MM.1S (cell line): ENCODE measurements around the gene FAM20A.

Experiments
- DNase-seq: peaks from one replicate; pipeline ENCODE4 v3.0.0-alpha.2; 2015
- H2AFZ ChIP-seq: fragments of 300-600 bp; sonication (generic); 2 replicates; pipeline ENCODE4 v1.6.0; 2016; ENCODE audit warnings: antibody characterized with exemption, low read length
- H3F3A ChIP-seq: fragments of 300-600 bp; sonication (generic); 2 replicates; pipeline ENCODE4 v1.6.1; 2016; ENCODE audit warnings: mild to moderate bottlenecking, antibody characterized with exemption, low read length, moderate library complexity, mixed read lengths; ENCODE audit not compliant: insufficient read depth
- H3K27ac ChIP-seq: fragments of 300-600 bp; sonication (generic); 2 replicates; pipeline ENCODE4 v1.5.1; 2016; ENCODE audit warnings: mild to moderate bottlenecking, low read length
- H3K27me3 ChIP-seq: fragments of 300-600 bp; sonication (generic); replicated peaks from 2 replicates; pipeline ENCODE4 v1.6.0; 2016; ENCODE audit warnings: low read length; ENCODE audit not compliant: insufficient read depth
- H3K36me3 ChIP-seq: fragments of 300-600 bp; sonication (generic); replicated peaks from 2 replicates; pipeline ENCODE4 v1.6.1; 2016; ENCODE audit warnings: mild to moderate bottlenecking, low read length, mixed read lengths; ENCODE audit not compliant: insufficient read depth
- H3K4me1 ChIP-seq: fragments of 300-600 bp; sonication (generic); 2 replicates; pipeline ENCODE4 v1.6.1; 2016; ENCODE audit warnings: low read length, mixed read lengths
- H3K4me2 ChIP-seq: fragments of 300-600 bp; sonication (generic); 2 replicates; pipeline ENCODE4 v1.6.0; 2016; ENCODE audit warnings: low read depth, low read length
- H3K4me3 ChIP-seq: fragments of 300-600 bp; sonication (generic); 2 replicates; pipeline ENCODE4 v1.5.1; 2016; ENCODE audit warnings: low read length, mixed read lengths
- H3K79me2 ChIP-seq: fragments of 300-600 bp; sonication (generic); 2 replicates; pipeline ENCODE4 v1.6.1; 2016; ENCODE audit warnings: mixed run types, low read length, mixed read lengths
- H3K9ac ChIP-seq: fragments of 300-600 bp; sonication (generic); 2 replicates; pipeline ENCODE4 v1.6.1; 2016; ENCODE audit warnings: low read length, mixed read lengths
- H3K9me2 ChIP-seq: fragments of 300-600 bp; sonication (generic); replicated peaks from 2 replicates; pipeline ENCODE4 v1.6.1; 2016; ENCODE audit warnings: mild to moderate bottlenecking, low read length, mixed read lengths; ENCODE audit not compliant: insufficient read depth
- H3K9me3 ChIP-seq: fragments of 300-600 bp; sonication (generic); replicated peaks from 2 replicates; pipeline ENCODE4 v1.6.1; 2016; ENCODE audit warnings: mild to moderate bottlenecking, low read length, mixed read lengths; ENCODE audit not compliant: insufficient read depth
- H4K20me1 ChIP-seq: fragments of 300-600 bp; sonication (generic); 2 replicates; pipeline ENCODE4 v1.6.1; 2016; ENCODE audit warnings: mild to moderate bottlenecking, low read length, moderate library complexity, mixed read lengths; ENCODE audit not compliant: insufficient read depth
- CTCF ChIP-seq: fragments of 300-600 bp; sonication (generic); IDR thresholded peaks from 2 replicates; pipeline ENCODE4 v1.5.1; 2016; ENCODE audit warnings: antibody characterized with exemption, low read length, mixed read lengths
- EZH2 ChIP-seq: fragments of 300-600 bp; sonication (generic); optimal IDR thresholded peaks from 2 replicates; pipeline ENCODE3; 2017; ENCODE audit warnings: low read depth, mild to moderate bottlenecking, antibody characterized with exemption, low read length, mixed read lengths
- EZH2phosphoT487 ChIP-seq: fragments of 300-600 bp; sonication (generic); IDR thresholded peaks from 2 replicates; pipeline ENCODE4 v1.6.1; 2018; ENCODE audit warnings: antibody characterized with exemption, low read length

The FAM20A gene

GRCh38 chr17:68606451-68607307, 5.5 kb upstream of the FAM20A start:
- no peaks in the 10 kb centered on the region for H3K79me2 ChIP-seq
- TF ChIP-seq EZH2phosphoT487: no peak
- no peak for TF ChIP-seq CTCF
- no peak for TF ChIP-seq EZH2
- peak overlapping the region; percentile 40 for H3K4me2 ChIP-seq
- no peaks in the 10 kb centered on the region for H4K20me1 ChIP-seq
- H3K9me3 ChIP-seq: no peaks in the 10 kb centered on the region
- no peak overlapping the region for H3K9ac ChIP-seq
- H3K4me3 ChIP-seq: no peak overlapping the region
- H3K9me2 ChIP-seq: no peaks in the 10 kb centered on the region
- 0 out of 2 replicates have a peak overlapping the region, but pooled peaks have one; percentile 2 for H2AFZ ChIP-seq
- H3K36me3 ChIP-seq: no peaks in the 10 kb centered on the region
- H3F3A ChIP-seq: peaks cover 15% of the 10 kb centered on the region
- H3K27ac ChIP-seq: peak overlapping the region; percentile 54; the same call in 1 of the 2 replicates
- H3K27me3 ChIP-seq: no peaks in the 10 kb centered on the region
- DNase-seq: peak; percentile 67
- peaks cover 29% of the 10 kb centered on the region for H3K4me1 ChIP-seq

- Histone ChIP-seq H3K36me3 (no peaks in the 10 kb centered on the region), H4K20me1 (no peaks in the 10 kb centered on the region), H3F3A (peaks cover 15% of the 10 kb centered on the region), H3K4me2 (peak overlapping the region; percentile 40; the same call in 1 of the 2 replicates), H2AFZ (0 out of 2 replicates have a peak overlapping the region, but pooled peaks have one; percentile 0), H3K4me3 (no peak overlapping the region), H3K9ac (no peak overlapping the region), H3K27ac (peak overlapping the region; percentile 54; the same call in 1 of the 2 replicates), H3K27me3 (no peaks in the 10 kb centered on the region), H3K4me1 (peaks cover 27% of the 10 kb centered on the region), H3K9me2 (no peaks in the 10 kb centered on the region), H3K79me2 (no peaks in the 10 kb centered on the region), H3K9me3 (no peaks in the 10 kb centered on the region)
- TF ChIP-seq CTCF (no peak), EZH2 (no peak), EZH2phosphoT487 (no peak)
- DNase-seq: peak; percentile 24
Measured at GRCh38 chr17:68605914-68606313, 4.7 kb upstream of the FAM20A start.

GRCh38 chr17:68603656-68604055, 2.5 kb upstream of the FAM20A start:
- H3K27me3 ChIP-seq: no peaks in the 10 kb centered on the region
- H2AFZ ChIP-seq: no peak overlapping the region
- H3K36me3 ChIP-seq: no peaks in the 10 kb centered on the region
- no peaks in the 10 kb centered on the region for H3K9me2 ChIP-seq
- peaks cover 27% of the 10 kb centered on the region for H3K4me1 ChIP-seq
- H3K4me3 ChIP-seq: no peak overlapping the region
- H3K9me3 ChIP-seq: no peaks in the 10 kb centered on the region
- no peak overlapping the region for H3K27ac ChIP-seq
- peaks cover 15% of the 10 kb centered on the region for H3F3A ChIP-seq
- no peak for DNase-seq
- H4K20me1 ChIP-seq: no peaks in the 10 kb centered on the region
- no peaks in the 10 kb centered on the region for H3K79me2 ChIP-seq
- H3K4me2 ChIP-seq: no peak overlapping the region
- no peak for TF ChIP-seq CTCF
- no peak for TF ChIP-seq EZH2phosphoT487
- no peak for TF ChIP-seq EZH2
- H3K9ac ChIP-seq: no peak overlapping the region
